Omental fat pad (tissue), 4 donors: ENCODE data around the gene BHLHE40. TPM values are rescaled to one million over a fixed set of nuclear protein-coding genes. Genes with fewer than 3 reads are reported as not detected.

ENCODE experiments used
- ATAC-seq: fragments of 150-250 bp; one replicate; pipeline ENCODE4 v1.9.1; 2016; ENCODE audit warnings: mild to moderate bottlenecking, moderate library complexity; ENCODE audit not compliant: low FRiP score
- DNase-seq: peaks from one replicate; pipeline ENCODE4 v3.0.0-alpha.2; 2019; ENCODE audit warnings: low spot score
- total RNA-seq, 4 donors: library from RNA; depleted of rRNA; stranded (reverse); fragments of >200 nt; gene quantifications; one replicate each; pipeline ENCODE4 v1.1.0, GENCODE V29; 2016
- TF ChIP-seq, protein P1 (sequence below), 3 donors: fragments of 450-650 bp; IDR thresholded peaks; one replicate each; pipeline ENCODE4 v1.5.1; 2016 to 2017; ENCODE audit warnings: antibody characterized with exemption in 3 of 3, mild to moderate bottlenecking in 3 of 3, moderate library complexity in 2 of 3

The BHLHE40 gene
- total RNA-seq, 4 donors from 2014 or later, result 16.3 to 101 (median 59.1) TPM

DNA sequence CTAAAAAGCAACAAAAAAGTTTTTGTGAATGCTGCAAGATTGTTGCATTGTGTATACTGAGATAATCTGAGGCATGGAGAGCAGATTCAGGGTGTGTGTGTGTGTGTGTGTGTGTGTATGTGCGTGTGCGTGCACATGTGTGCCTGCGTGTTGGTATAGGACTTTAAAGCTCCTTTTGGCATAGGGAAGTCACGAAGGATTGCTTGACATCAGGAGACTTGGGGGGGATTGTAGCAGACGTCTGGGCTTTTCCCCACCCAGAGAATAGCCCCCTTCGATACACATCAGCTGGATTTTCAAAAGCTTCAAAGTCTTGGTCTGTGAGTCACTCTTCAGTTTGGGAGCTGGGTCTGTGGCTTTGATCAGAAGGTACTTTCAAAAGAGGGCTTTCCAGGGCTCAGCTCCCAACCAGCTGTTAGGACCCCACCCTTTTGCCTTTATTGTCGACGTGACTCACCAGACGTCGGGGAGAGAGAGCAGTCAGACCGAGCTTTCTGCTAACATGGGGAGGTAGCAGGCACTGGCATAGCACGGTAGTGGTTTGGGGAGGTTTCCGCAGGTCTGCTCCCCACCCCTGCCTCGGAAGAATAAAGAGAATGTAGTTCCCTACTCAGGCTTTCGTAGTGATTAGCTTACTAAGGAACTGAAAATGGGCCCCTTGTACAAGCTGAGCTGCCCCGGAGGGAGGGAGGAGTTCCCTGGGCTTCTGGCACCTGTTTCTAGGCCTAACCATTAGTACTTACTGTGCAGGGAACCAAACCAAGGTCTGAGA, 4.7 kb downstream of the BHLHE40 start:
- DNase-seq (no peak), ATAC-seq (no peak)
- TF ChIP-seq, protein P1, sequence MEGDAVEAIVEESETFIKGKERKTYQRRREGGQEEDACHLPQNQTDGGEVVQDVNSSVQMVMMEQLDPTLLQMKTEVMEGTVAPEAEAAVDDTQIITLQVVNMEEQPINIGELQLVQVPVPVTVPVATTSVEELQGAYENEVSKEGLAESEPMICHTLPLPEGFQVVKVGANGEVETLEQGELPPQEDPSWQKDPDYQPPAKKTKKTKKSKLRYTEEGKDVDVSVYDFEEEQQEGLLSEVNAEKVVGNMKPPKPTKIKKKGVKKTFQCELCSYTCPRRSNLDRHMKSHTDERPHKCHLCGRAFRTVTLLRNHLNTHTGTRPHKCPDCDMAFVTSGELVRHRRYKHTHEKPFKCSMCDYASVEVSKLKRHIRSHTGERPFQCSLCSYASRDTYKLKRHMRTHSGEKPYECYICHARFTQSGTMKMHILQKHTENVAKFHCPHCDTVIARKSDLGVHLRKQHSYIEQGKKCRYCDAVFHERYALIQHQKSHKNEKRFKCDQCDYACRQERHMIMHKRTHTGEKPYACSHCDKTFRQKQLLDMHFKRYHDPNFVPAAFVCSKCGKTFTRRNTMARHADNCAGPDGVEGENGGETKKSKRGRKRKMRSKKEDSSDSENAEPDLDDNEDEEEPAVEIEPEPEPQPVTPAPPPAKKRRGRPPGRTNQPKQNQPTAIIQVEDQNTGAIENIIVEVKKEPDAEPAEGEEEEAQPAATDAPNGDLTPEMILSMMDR (IDR thresholded peaks at IDR 0.05), result no peak

DNA sequence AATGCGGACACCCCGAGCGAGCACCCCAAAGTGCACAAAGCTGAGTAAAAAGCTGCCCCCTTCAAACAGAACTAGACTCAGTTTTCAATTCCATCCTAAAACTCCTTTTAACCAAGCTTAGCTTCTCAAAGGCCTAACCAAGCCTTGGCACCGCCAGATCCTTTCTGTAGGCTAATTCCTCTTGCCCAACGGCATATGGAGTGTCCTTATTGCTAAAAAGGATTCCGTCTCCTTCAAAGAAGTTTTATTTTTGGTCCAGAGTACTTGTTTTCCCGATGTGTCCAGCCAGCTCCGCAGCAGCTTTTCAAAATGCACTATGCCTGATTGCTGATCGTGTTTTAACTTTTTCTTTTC, 5.3 kb downstream of the BHLHE40 start:
- ATAC-seq, result no peak
- TF ChIP-seq, protein P1 (IDR thresholded peaks at IDR 0.05), result no peak
- DNase-seq, result no peak

DNA sequence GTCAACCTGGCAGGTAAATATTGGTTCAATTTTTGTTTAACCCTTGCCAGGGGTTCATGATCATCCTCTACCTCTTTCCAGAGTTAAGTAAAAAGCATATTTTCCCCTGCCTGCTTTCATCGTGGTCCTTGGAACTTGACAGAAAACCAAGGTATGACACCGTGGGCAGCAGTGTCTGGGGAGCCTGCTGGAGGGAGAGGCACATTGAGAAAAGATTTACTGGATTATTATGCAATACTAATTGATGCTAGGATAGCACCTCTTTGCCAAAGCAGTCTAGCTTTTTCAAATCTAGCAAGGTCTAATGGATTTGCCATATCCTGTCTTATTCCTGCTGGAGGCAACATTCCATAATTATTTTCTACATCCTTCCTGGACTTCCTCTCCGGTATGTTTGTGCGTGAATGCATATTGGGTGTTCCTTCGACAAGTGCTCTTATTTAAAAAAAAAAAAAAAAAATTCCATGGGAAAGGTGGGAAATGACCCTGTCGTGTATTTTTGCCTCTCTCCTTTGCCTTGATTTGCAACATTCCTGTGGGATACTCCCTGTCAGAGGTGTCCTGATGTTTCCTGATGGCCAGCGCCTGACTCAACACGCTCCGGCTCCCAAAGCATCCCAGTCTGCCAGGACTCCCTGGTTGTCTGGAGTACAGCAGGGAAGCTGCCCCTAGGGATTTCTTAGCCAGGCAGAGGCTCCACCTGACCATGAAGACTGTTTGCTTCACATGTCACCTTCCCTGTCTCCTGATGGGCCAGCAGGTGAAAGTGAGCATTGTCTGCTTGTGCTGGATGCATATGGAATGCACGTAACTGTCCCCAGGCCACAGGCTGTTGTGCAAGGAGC, 6.3 kb downstream of the BHLHE40 start:
- TF ChIP-seq, protein P1 (IDR thresholded peaks at IDR 0.05), result no peak
- ATAC-seq (peak; percentile 13), DNase-seq (no peak)

DNA sequence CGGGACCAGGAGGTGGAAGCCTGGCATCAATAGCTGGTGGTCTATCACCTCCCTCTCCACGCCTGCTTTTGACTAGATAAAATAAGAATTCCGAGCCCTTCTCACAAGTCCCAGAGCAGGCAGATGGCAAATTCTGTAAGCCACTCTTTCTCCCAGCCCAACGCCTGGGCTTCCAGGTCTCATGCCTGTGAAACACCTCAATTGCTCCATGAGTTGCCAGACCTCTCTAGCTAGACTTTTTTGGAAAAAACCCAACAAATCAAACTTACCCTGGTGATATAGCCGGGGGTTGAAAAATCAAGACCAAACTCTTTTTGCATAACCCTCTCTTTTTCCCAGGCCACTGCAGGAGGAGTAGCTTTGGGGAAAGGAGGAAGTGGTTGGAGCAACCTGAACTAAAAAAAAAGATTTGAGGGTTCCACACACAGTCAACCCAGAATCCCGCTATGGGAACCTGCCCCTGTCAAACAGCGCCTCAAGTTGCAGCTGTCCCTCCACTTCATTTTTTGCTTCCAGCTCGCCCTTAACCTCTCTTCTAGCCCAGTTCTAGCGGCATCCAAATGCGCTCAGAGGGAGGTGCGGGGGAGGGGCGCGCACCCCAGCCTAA, 7.0 kb downstream of the BHLHE40 start:
- TF ChIP-seq, protein P1 (IDR thresholded peaks at IDR 0.05), result no peak
- ATAC-seq, result peak; percentile 12
- no peak for DNase-seq

DNA sequence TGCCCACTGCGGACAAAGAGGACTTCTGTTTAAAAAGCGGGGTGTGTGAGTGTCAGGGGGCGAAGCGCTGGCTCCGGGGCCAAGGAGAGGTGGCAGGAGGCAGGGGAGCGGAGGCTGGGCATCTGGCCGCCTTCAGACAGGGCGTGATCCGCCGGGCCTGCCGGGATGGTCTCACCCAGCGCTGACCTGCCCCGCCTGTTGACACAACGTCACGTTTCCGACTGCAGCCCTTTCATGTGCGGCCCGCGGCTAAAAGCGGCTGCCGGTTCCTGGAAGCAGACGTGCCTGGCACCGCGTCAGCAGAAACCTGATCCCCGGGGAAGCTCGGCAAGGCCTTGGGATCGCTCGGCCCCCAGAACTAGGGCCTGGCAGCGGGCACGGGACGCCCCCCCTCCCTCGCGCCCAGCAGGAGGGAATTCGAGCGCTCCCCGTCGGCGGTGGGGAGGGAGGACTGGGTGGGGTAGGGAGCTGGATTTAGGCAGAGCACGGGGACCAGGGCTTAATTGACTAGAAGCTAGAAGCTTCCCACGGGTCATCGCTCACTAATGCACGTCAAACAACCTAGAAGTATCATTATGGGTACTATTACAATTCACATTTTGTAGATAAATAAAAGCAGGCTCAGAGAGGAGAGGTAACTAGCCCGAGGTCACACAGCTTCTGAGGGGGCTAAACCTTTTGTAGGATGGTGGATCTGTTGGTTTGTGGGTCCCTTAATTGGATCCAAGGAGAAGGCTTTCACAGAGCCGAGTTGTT, 7.7 kb downstream of the BHLHE40 start:
- DNase-seq (peak; percentile 81), ATAC-seq (peak; percentile 91)
- TF ChIP-seq, protein P1 (IDR thresholded peaks at IDR 0.05), result no peak

DNA sequence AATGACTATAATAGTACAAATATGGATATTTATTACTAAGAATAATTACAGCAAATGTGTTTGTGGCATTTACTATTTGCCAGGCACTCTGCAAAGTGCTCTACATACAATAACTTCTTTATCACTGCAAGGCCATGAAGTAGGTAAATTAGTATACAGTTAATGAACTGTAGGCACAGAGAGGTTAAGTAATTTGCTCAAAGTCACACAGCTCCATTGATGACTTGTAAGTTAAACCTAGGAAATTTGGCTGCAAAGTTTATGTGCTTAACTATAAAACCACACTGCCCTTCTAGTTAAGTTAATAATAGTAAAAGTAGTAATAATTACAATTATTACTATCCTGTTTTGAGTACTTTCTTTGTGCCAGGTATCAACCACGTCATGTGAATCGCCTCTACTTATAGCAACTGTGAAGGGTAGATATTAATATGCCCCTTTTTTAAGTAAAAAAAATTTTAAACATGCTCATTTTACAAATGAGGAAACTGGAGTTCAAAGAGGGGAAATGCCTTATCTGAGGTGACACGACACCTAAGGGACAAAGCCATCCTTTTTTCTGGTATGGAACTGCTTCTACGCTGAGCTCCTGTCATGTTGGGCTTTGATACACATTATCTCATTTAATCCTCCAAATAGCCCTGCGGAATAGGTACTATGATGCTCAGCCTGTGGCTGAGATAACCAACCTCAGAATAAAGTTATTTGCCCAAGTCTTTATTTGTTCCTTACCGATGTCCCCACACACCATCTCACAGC, 8.5 kb downstream of the BHLHE40 start:
- DNase-seq, result no peak
- ATAC-seq, result no peak
- TF ChIP-seq, protein P1 (IDR thresholded peaks at IDR 0.05), result no peak
